ENCODE results near the gene UBR2.

DNA sequence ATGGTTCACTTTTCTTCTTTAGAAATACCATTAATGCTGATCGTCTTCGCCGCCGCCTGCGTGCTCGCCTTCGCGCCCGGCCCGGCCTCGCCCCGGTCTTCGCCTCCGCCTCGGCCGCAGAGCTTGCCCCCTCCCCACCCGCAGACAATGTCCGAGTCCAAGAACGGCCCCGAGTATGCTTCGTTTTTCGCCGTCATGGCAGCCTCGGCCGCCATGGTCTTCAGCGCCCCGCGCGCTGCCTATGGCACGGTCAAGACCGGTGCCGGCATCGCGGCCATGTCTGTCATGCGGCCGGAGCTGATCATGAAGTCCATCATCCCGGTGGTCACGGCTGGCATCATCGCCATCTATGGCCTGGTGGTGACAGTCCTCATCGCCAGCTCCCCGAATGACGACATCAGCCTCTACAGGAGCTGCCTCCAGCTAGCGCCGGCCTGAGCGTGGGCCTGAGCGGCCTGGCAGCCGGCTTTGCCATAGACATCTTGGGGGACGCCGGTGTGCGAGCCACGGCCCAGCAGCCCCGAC, 163.3 kb downstream of the UBR2 start:
- TF ChIP-seq EZH2 (IDR thresholded peaks at IDR 0.05; ENCODE audit: borderline replicate concordance, low read length), result no peak
- no peak for TF ChIP-seq CTCF (conservative IDR thresholded peaks at IDR 0.05 in 1 of 2, IDR thresholded peaks at IDR 0.05 in 1 of 2; ENCODE audit: extremely low read depth in 1 of 2, insufficient read depth in 1 of 2, low read depth in 1 of 2, low read length in 2 of 2)
